ENCODE results near the gene DPP6. TPM values are rescaled to one million over a fixed set of nuclear protein-coding genes. Genes with fewer than 3 reads are reported as not detected.
"Not testable (repeated sequence)": the region's sequence is repeated elsewhere in the genome, so short reads cannot be mapped to it uniquely, and the experiment has no call there.

Gene DPP6
- total and polyA plus RNA-seq, 2 donors (not counting 1 experiment from before 2014, with no cell fraction given): not detected

- intact Hi-C loops (cut with micrococcal nuclease); ATAC-seq (ENCODE audit: low read depth); H3K9me3 Mint-ChIP-seq (ENCODE audit: insufficient read depth); CTCF ChIA-PET; DNase-seq; H3K4me2 ChIP-seq (replicated peaks; ENCODE audit: low read depth, low read length, poor library complexity, severe bottlenecking); H3K27ac ChIP-seq (ENCODE audit: low read length in 2 of 2); H3K4me3 ChIP-seq (ENCODE audit: control extremely low read depth in 1 of 5, extremely low read depth in 1 of 5, insufficient read depth in 1 of 5, low read depth in 2 of 5, low read length in 4 of 5); H4K20me1 ChIP-seq (ENCODE audit: control insufficient read depth, insufficient read depth, low read length, poor library complexity, severe bottlenecking); H3K36me3 ChIP-seq (replicated peaks in 1 of 2; ENCODE audit: control extremely low read depth in 1 of 2, control insufficient read depth in 1 of 2, extremely low read depth in 1 of 2, insufficient read depth in 2 of 2, low read length in 1 of 2); H3K27me3 ChIP-seq (replicated peaks in 1 of 4; ENCODE audit: control extremely low read depth in 1 of 4, control insufficient read depth in 3 of 4, insufficient read depth in 4 of 4, low read length in 3 of 4); POLR2A ChIA-PET; H3K9me3 ChIP-seq (ENCODE audit: control extremely low read depth in 1 of 3, control insufficient read depth in 2 of 3, insufficient read depth in 1 of 3, low read length in 2 of 3); H3K9ac ChIP-seq (ENCODE audit: low read length); H3K27me3 Mint-ChIP-seq; H3K79me2 ChIP-seq (ENCODE audit: control insufficient read depth, insufficient read depth, low read length); H3K27ac Mint-ChIP-seq; H2AFZ ChIP-seq (ENCODE audit: insufficient read depth, low read depth, low read length, poor library complexity, severe bottlenecking); H3K4me1 Mint-ChIP-seq; H3K4me1 ChIP-seq (ENCODE audit: control insufficient read depth in 2 of 2, insufficient read depth in 2 of 2, low read length in 2 of 2); H3K4me3 Mint-ChIP-seq: not testable (repeated sequence)
- WGBS (ENCODE audit: insufficient coverage): 85% methylated on average over 3 of the region's 10 CpGs
Measured at GRCh38 chr7:154148791-154149516, 96.8 kb downstream of the DPP6 start.

GRCh38 chr7:154150656-154151055, 98.5 kb downstream of the DPP6 start:
- H3K9ac ChIP-seq (ENCODE audit: low read length); ATAC-seq (ENCODE audit: low read depth); H3K27ac ChIP-seq (ENCODE audit: low read length in 2 of 2); H3K4me3 Mint-ChIP-seq; H4K20me1 ChIP-seq (ENCODE audit: control insufficient read depth, insufficient read depth, low read length, poor library complexity, severe bottlenecking); H3K4me3 ChIP-seq (ENCODE audit: control extremely low read depth in 1 of 5, extremely low read depth in 1 of 5, insufficient read depth in 1 of 5, low read depth in 2 of 5, low read length in 4 of 5); H3K79me2 ChIP-seq (ENCODE audit: control insufficient read depth, insufficient read depth, low read length); intact Hi-C loops (cut with micrococcal nuclease); POLR2A ChIA-PET; H3K4me1 ChIP-seq (ENCODE audit: control insufficient read depth in 2 of 2, insufficient read depth in 2 of 2, low read length in 2 of 2); H3K4me2 ChIP-seq (replicated peaks; ENCODE audit: low read depth, low read length, poor library complexity, severe bottlenecking); H2AFZ ChIP-seq (ENCODE audit: insufficient read depth, low read depth, low read length, poor library complexity, severe bottlenecking); H3K36me3 ChIP-seq (replicated peaks in 1 of 2; ENCODE audit: control extremely low read depth in 1 of 2, control insufficient read depth in 1 of 2, extremely low read depth in 1 of 2, insufficient read depth in 2 of 2, low read length in 1 of 2); H3K4me1 Mint-ChIP-seq; H3K27me3 Mint-ChIP-seq; H3K27ac Mint-ChIP-seq; H3K9me3 Mint-ChIP-seq (ENCODE audit: insufficient read depth); CTCF ChIA-PET; DNase-seq; H3K9me3 ChIP-seq (ENCODE audit: control extremely low read depth in 1 of 3, control insufficient read depth in 2 of 3, insufficient read depth in 1 of 3, low read length in 2 of 3); H3K27me3 ChIP-seq (replicated peaks in 1 of 4; ENCODE audit: control extremely low read depth in 1 of 4, control insufficient read depth in 3 of 4, insufficient read depth in 4 of 4, low read length in 3 of 4): not testable (repeated sequence)
- WGBS (ENCODE audit: insufficient coverage): 93% methylated on average over 7 of the region's 9 CpGs

- H3K4me1 Mint-ChIP-seq; H3K9me3 ChIP-seq (ENCODE audit: control extremely low read depth in 1 of 3, control insufficient read depth in 2 of 3, insufficient read depth in 1 of 3, low read length in 2 of 3); H3K36me3 ChIP-seq (replicated peaks in 1 of 2; ENCODE audit: control extremely low read depth in 1 of 2, control insufficient read depth in 1 of 2, extremely low read depth in 1 of 2, insufficient read depth in 2 of 2, low read length in 1 of 2); intact Hi-C loops (cut with micrococcal nuclease); POLR2A ChIA-PET; DNase-seq; H3K27me3 ChIP-seq (replicated peaks in 1 of 4; ENCODE audit: control extremely low read depth in 1 of 4, control insufficient read depth in 3 of 4, insufficient read depth in 4 of 4, low read length in 3 of 4); CTCF ChIA-PET; H3K4me3 Mint-ChIP-seq; H3K4me2 ChIP-seq (replicated peaks; ENCODE audit: low read depth, low read length, poor library complexity, severe bottlenecking); H3K27ac ChIP-seq (ENCODE audit: low read length in 2 of 2); ATAC-seq (ENCODE audit: low read depth); H3K9ac ChIP-seq (ENCODE audit: low read length); H3K27ac Mint-ChIP-seq; H3K4me3 ChIP-seq (ENCODE audit: control extremely low read depth in 1 of 5, extremely low read depth in 1 of 5, insufficient read depth in 1 of 5, low read depth in 2 of 5, low read length in 4 of 5); H3K27me3 Mint-ChIP-seq; H3K9me3 Mint-ChIP-seq (ENCODE audit: insufficient read depth); H2AFZ ChIP-seq (ENCODE audit: insufficient read depth, low read depth, low read length, poor library complexity, severe bottlenecking); H3K4me1 ChIP-seq (ENCODE audit: control insufficient read depth in 2 of 2, insufficient read depth in 2 of 2, low read length in 2 of 2); H4K20me1 ChIP-seq (ENCODE audit: control insufficient read depth, insufficient read depth, low read length, poor library complexity, severe bottlenecking); H3K79me2 ChIP-seq (ENCODE audit: control insufficient read depth, insufficient read depth, low read length): not testable (repeated sequence)
- WGBS (ENCODE audit: insufficient coverage): 89% methylated on average over 11 of the region's 11 CpGs
Measured at GRCh38 chr7:154151306-154151705, 99.1 kb downstream of the DPP6 start.

- H3K27me3 Mint-ChIP-seq; H3K27me3 ChIP-seq (replicated peaks in 1 of 4; ENCODE audit: control extremely low read depth in 1 of 4, control insufficient read depth in 3 of 4, insufficient read depth in 4 of 4, low read length in 3 of 4); H4K20me1 ChIP-seq (ENCODE audit: control insufficient read depth, insufficient read depth, low read length, poor library complexity, severe bottlenecking); H3K9me3 ChIP-seq (ENCODE audit: control extremely low read depth in 1 of 3, control insufficient read depth in 2 of 3, insufficient read depth in 1 of 3, low read length in 2 of 3); H3K4me1 ChIP-seq (ENCODE audit: control insufficient read depth in 2 of 2, insufficient read depth in 2 of 2, low read length in 2 of 2); H3K36me3 ChIP-seq (replicated peaks in 1 of 2; ENCODE audit: control extremely low read depth in 1 of 2, control insufficient read depth in 1 of 2, extremely low read depth in 1 of 2, insufficient read depth in 2 of 2, low read length in 1 of 2); H2AFZ ChIP-seq (ENCODE audit: insufficient read depth, low read depth, low read length, poor library complexity, severe bottlenecking); H3K4me2 ChIP-seq (replicated peaks; ENCODE audit: low read depth, low read length, poor library complexity, severe bottlenecking); H3K9ac ChIP-seq (ENCODE audit: low read length); H3K79me2 ChIP-seq (ENCODE audit: control insufficient read depth, insufficient read depth, low read length); CTCF ChIA-PET; intact Hi-C loops (cut with micrococcal nuclease); H3K4me3 Mint-ChIP-seq; H3K4me1 Mint-ChIP-seq; H3K4me3 ChIP-seq (ENCODE audit: control extremely low read depth in 1 of 5, extremely low read depth in 1 of 5, insufficient read depth in 1 of 5, low read depth in 2 of 5, low read length in 4 of 5); H3K9me3 Mint-ChIP-seq (ENCODE audit: insufficient read depth); DNase-seq; H3K27ac Mint-ChIP-seq; POLR2A ChIA-PET; H3K27ac ChIP-seq (ENCODE audit: low read length in 2 of 2); ATAC-seq (ENCODE audit: low read depth): not testable (repeated sequence)
- no CpG with 5 or more reads among the region's 3 CpGs for WGBS (ENCODE audit: insufficient coverage)
Measured at GRCh38 chr7:154155928-154156327, 103.7 kb downstream of the DPP6 start.

Measured in B cell (primary cell).